HL-60 (cell line): ENCODE results near the gene DHRS3.

Experiments used
- DNase-seq, 2 experiments: peaks; one replicate each; pipeline ENCODE4 v3.0.0-alpha.2; 2010 to 2020; ENCODE audit warnings: low read depth in 1 of 2, low spot score in 1 of 2
- H3K27ac ChIP-seq: fragments of 250-450 bp; sonication (Bioruptor Pico); replicated peaks from 2 replicates; pipeline ENCODE4 v1.5.1; 2020; ENCODE audit warnings: mild to moderate bottlenecking, moderate library complexity
- H3K27me3 ChIP-seq: fragments of 250-450 bp; sonication (Bioruptor Pico); 2 replicates; pipeline ENCODE4 v1.5.1; 2021; ENCODE audit warnings: mild to moderate bottlenecking, moderate library complexity; ENCODE audit not compliant: insufficient read depth, poor library complexity, severe bottlenecking
- H3K4me3 ChIP-seq: replicated peaks from 2 replicates; pipeline ENCODE4 v1.5.1; 2011; ENCODE audit warnings: mild to moderate bottlenecking, control low read depth, low read length; ENCODE audit not compliant: insufficient read depth
- CTCF ChIP-seq: IDR thresholded peaks from one replicate; pipeline ENCODE4 v1.5.1; 2011; ENCODE audit warnings: low read length, control low read depth, inconsistent platforms; ENCODE audit not compliant: insufficient read depth
- GABPA ChIP-seq: IDR thresholded peaks from 2 replicates; pipeline ENCODE4 v1.6.1; 2012; ENCODE audit warnings: low read depth
- POLR2AphosphoS5 ChIP-seq: IDR thresholded peaks from 2 replicates; pipeline ENCODE4 v1.6.1; 2012; ENCODE audit warnings: low read depth
- REST ChIP-seq: IDR thresholded peaks from 2 replicates; pipeline ENCODE4 v1.6.1; 2012; ENCODE audit warnings: low read depth; ENCODE audit not compliant: insufficient replicate concordance
- SPI1 ChIP-seq: IDR thresholded peaks from 2 replicates; pipeline ENCODE4 v1.6.1; 2012; ENCODE audit warnings: low read depth, mild to moderate bottlenecking, borderline replicate concordance

The DHRS3 gene

GRCh38 chr1:12631571-12631970, 13.6 kb upstream of the DHRS3 start:
- Histone ChIP-seq H3K4me3 (no peak overlapping the region), H3K27ac (no peak overlapping the region), H3K27me3 (no peaks in the 10 kb centered on the region)
- TF ChIP-seq POLR2AphosphoS5: no peak
- TF ChIP-seq REST: no peak
- TF ChIP-seq CTCF: no peak
- TF ChIP-seq GABPA: no peak
- no peak for TF ChIP-seq SPI1
- no peak for DNase-seq

GRCh38 chr1:12630946-12631530, 13.0 kb upstream of the DHRS3 start:
- Histone ChIP-seq H3K4me3 (no peak overlapping the region), H3K27me3 (no peaks in the 10 kb centered on the region), H3K27ac (no peak overlapping the region)
- TF ChIP-seq GABPA (no peak), REST (no peak), SPI1 (peak; percentile 76), CTCF (no peak), POLR2AphosphoS5 (no peak)
- peak; percentile 25 to 65 for DNase-seq

- no peaks in the 10 kb centered on the region for H3K27me3 ChIP-seq
- no peak for DNase-seq
- H3K27ac ChIP-seq: no peak overlapping the region
- H3K4me3 ChIP-seq: no peak overlapping the region
- TF ChIP-seq REST (no peak), SPI1 (no peak), CTCF (no peak), GABPA (no peak), POLR2AphosphoS5 (no peak)
Measured at GRCh38 chr1:12629985-12630760, 12.2 kb upstream of the DHRS3 start.
